HG03103 (cell line): Measurements from ENCODE around the gene DOK5.
"Not testable (repeated sequence)": the region's sequence is repeated elsewhere in the genome, so short reads cannot be mapped to it uniquely, and the experiment has no call there.

Experiments used
- ATAC-seq: cut with Tn5 transposase; IDR thresholded peaks from one replicate; pipeline ENCODE4 v1.9.1; 2021; ENCODE audit warnings: low read depth; ENCODE audit not compliant: unreplicated experiment

The DOK5 gene

DNA sequence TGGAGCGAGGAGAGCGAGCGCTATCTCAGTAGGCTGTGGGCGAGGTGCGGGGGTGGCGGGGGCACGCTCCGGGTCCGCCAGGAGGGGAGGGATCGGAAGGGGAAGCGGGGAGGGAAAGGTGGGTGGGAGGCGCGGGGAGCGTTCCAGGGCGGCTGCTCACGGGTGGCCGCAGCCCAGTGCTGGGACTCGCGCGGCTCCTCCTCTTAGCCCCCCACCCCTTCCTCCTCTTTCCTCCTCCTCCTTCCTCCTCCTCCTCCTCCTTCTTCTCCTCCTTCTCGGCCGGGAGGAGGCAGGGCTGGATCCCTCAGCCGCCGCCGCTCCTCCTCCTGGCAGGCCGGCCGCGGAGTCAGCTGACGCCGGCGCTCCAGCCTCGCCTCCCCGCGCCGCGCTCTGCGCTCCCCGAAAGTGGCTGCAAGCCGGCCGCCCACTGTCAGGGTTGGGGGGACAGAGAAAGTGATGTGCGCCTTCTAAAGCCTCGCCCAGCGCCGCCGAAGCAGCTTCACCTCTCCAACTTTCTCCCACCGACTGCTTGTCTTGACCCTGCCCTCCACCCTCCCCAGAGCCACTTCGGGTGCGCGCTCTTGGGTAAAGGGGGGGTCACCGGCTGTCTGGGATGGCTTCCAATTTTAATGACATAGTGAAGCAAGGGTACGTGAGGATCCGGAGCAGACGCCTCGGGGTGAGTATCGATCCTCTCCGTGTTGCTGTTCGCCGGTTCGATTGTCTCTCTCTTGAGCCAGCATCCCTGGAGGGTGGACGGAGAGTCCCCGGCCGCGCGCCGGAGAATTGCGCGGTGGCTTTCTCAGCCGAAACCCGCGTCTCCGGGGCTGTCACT is at the start of gene DOK5:
Gene DOK5, plus strand, starts transcription at position 260 of the 835 bp plus-strand sequence. Its CDS starts 354 bp downstream, at position 614.
- ATAC-seq: no peak

DNA sequence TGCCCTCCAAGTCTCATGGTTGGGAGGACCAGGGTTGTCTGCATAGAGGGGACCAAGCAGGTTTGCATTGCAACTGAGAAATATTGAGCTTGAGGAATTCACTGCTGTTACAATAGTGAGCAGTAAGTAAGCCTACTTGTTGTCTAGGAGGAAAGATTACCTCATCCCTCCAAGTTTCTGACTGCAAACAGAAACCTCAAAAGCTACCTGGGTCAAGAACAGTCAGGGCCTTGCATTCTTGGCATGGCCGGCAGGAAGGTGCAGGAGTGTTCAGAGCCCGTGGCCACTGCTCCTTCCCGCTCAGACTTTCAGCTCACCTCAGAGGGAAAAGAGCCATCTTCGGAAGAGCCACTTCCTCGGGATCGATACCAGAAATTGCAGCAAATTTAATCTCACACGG is 46.0 kb upstream of the DOK5 start:
- no peak for ATAC-seq

DNA sequence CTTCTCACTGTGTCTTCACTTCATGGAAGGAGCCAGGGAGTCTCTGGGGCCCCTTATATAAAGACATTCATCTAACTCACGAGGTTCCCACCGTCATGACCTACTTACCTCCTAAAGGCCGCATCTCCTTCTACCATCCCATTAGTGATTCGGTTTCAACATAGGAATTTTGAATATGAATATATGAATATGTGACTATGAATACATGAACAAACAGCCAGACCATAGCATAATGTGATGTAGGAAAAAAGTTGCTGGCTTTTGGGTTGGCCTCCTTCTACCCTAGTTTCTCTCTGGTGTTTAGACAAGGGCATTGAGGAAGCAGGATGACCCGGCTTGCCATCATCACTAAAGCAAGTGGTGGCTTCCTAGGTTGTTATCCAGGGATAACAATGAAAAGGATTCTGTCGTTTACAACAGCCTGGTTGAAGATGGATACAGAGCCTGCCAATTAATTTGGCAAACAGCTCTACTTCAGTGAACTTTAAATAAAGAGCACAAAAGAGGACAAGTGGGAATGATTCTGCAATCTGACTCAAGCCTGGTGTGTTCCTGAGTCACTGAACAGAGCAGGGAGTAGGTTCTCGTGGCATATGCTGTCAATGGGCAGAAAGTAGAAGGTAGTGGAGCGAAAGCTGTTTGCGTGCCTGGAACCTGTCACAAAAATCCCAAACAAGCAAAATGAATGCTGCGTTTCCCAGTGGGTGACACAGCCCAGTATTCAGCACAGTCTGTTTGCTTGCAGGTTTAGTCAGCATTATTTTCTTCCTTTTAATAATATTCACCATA is 44.0 kb upstream of the DOK5 start:
- ATAC-seq: no peak

DNA sequence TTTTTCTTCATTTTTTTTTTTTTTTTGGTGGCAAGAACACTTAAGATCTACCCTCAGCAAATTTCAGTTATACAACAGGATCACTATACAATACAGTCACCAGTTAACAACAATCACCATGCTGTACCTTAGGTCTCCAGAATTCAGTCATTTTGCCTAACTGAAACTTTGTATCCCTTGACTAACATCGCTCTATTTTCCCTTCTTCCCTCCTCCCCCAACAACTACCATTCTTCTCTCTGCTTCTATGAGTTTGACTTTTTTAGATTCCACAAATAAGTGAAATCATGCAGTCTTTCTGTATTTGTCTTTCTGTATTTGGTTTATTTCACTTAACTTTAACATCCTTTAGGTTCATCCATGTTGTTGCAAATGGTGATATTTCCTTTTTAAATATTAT is 42.4 kb upstream of the DOK5 start:
- ATAC-seq: no peak

DNA sequence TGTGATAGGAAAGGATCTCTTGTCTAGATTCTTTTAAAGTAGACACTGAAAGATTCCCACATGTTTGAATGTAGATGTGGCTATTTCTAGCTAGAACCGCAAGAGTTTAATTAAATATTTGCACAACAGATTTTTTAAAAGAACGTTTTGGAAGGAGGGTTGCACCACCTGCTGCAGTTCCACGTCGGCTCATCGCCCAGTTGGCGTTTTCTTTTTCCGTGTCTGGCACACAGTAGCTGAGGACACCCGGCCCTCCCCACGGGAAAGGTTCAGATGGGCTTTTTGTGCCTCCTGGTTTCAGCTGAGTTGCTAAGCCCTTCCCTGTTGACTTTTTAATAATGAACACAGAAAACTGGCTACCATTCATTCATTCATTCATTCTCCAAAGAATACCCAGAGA is 41.8 kb upstream of the DOK5 start:
- no peak for ATAC-seq

DNA sequence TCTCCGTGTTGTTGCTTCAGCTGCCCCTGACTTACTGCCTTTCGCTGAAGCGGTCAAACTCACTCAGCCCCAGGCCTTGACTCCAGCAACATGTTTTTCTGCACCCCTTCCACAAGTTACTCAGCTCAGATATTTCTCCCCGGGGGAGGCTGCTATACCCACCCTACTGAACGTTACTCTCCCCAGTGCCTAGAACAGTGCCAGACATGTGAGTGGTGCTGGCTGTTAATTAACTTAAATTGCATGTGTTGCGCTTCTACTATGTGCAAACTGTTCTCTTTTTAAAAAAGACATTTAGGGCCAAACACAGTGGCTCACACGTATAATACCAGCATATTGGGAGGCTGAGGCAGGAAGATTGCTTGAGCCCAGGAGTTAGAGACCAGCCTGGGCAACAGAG is 41.2 kb upstream of the DOK5 start:
- no peak for ATAC-seq

DNA sequence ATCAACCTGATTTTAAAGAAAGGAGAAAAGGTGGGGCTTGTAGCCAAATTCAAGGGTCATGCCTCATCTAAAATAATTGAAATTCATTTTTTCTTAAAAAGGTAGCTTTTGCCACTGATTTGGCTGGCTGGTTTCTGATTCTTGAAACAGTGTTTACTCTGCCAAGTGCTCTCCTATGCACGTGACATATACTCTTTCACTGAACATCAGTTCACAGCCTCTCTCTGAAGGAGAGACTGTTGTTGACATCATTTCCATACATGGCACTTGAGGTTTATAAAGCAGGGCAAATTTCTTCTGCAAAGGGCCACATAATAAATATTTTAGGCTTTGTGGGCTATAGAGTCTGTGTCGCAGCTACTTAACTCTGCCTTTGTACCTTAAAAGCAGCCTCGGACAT is 40.4 kb upstream of the DOK5 start:
- ATAC-seq: no peak

DNA sequence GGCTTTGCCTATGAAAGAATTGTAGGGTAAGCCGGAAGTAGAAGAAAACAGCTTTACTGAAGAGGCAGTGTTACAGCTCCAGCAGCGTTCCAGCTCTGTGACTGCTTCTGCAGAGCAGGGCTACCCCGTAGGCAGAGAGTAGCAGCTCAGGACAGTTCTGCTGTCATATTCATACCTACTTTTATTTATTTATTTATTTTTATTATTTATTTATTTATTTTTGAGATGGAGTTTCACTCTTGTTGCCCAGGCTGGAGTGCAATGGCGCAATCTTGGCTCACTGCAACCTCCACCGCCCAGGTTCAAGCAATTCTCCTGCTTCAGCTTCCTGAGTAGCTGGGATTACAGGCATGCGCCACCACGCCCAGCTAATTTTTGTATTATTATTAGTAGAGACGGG is 39.0 kb upstream of the DOK5 start:
- not testable (repeated sequence) for ATAC-seq

DNA sequence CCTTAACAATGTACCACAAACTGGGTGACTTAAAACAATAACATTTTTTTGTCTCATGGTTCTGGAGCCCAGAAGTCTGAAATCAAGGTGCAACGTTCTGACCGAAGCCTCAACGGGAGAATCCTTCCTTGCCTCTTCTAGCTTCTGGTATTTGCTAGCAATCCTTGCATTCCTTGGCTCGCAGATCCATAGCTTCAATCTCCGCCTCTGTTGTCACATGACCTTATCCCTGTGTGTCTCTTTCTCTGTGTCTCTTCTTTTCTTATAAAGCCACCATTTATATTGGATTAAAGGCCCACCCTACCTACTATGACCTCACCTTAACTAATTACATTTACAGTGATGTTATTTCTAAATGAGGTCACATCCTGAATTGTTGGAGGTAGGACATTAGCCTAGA is 37.2 kb upstream of the DOK5 start:
- ATAC-seq: no peak

DNA sequence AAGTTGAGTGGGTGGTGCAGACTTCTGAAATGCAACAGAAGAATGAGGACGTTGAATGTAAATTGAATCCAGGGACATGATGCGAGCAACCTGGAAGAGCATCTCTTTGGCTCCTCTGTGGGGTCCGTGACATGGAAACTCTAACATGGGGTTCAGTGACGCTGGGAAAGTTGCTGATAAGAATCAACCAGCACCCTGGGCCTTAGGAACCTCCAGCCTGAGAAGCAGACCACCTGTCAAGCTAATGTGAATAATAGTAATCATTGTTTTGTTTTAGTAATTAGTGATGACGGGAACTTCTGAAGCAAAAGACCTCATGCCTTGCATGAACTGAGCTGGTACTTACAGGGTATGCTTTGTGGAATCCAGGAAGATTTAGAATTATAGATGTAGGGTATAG is 25.2 kb upstream of the DOK5 start:
- ATAC-seq: no peak

DNA sequence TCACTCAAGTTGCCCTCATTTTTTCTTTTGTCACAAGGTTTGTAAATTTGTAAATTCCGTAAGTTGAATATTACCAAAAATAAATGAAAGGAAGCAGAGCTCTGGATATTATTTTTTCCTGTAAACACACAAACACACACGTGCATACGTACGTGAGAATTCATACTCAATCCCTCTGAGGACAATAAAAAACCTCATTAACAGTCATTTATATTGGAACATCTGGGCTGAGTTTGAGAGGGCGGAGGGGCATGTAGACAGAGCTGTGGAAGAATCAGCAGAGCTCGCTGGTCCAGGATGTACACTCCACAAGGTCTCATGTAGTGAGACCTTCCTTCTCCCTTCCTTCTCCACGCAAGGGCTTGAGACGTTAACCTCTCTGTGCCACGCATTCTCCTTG is 24.2 kb upstream of the DOK5 start:
- no peak for ATAC-seq

DNA sequence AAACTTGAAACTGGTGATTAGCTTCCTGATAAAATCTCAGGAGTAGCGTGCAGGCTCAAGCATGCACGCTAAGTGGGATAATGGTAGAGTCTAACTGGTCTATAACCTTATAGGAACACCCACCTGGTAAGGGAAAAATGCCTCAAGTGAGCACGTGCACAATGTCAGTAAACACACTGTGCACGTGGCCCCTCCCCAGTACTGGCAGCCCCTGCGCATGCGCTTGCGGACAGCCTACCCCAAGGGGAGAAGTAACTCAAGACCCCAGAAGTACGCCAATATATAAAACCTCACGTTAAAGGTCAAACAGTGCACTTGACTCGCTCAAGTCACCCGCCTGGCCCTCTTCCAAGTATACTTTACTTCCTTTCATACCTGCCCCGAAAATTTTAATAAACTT is 23.1 kb upstream of the DOK5 start:
- no peak for ATAC-seq

DNA sequence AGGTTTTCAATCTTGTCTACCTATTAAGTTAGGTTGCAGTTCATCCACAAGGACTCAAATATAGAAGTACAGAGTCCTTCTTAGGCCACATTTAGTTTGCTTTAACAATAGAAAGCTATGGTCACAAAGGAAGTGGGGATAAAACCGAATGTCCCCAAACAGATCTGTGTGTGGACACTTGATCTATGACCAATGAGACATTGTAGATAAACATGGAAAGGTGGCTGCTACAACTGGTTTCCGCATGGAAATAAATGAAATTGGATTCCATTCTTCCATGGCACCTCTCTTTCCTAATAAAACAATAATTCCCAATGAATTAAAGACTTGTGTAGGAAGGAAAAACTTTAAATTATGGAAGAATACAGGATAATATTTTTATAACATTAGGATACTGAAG is 20.4 kb upstream of the DOK5 start:
- no peak for ATAC-seq

DNA sequence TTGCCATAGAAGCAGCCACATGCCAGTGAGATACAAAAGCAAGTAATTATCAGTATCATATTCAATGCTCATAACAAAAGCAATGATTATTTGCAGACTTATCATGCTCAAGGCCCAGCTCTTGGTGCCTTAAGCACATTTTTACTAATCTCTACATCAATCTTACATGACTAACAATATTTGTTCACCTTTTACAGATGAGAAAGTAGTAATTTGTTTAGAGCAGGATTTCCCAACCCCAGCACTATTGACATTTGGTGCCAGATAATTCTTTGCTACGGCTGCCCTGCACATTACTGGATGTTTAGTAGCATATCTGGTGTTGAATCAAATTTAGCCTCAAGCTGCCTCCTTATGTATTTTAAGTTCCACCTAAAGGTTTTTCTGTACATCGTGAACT is 19.0 kb upstream of the DOK5 start:
- no peak for ATAC-seq

DNA sequence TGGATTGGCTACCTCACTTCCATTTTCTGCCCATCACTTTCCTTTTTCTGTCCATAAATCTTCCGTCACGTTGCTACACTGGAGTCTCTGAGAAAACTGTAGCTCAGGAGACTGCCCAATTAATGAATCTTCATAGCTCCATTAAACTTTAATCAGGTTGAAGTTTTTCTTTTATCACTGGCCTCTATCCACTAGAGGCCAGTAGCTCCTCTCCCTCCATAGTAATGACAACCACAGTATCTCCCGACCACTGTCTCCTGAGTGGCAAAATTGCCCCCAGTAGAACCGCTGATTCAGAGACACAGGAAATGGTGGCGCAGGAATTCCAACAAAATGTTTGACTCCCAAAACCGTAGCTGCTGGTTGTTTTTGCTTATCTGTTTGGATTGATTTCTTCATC is 18.4 kb upstream of the DOK5 start:
- ATAC-seq: no peak

DNA sequence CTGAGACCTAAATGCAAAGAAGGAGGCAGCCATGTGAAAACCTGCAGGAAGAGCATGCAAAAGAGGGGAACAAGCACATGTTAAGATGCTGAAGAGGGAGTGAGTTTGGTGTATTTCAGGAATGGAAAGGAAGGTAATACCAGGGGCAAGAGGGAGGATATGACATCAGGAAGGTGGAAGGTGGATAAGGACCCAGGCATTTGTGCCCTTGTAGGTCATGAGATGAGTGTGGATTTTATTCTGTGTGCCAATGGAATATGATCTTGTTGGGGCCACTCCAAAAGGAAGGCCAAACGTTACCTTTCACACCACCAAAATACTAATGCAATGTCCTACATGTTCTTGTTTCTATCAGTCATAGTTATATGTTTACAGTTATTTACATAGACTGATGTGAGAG is 17.2 kb upstream of the DOK5 start:
- ATAC-seq: no peak

DNA sequence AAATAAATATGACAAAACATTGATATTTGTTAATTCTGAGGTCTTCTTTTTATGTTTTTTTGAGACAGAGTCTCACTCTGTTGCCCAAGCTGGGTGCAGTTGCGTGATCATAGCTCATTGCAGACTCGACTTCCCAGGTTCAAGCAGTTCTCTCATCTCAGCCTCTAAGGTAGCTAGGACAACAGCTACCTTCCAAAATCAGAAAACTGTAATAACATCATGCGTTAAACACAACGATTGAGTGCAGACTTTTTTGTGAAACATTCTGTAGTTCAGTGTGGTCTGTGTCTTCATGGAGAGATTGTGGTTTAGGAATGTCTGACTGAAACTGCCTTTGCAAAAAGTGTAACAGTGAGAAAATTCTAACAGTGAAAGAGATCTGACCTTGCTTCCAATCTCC is 16.1 kb upstream of the DOK5 start:
- ATAC-seq: no peak

DNA sequence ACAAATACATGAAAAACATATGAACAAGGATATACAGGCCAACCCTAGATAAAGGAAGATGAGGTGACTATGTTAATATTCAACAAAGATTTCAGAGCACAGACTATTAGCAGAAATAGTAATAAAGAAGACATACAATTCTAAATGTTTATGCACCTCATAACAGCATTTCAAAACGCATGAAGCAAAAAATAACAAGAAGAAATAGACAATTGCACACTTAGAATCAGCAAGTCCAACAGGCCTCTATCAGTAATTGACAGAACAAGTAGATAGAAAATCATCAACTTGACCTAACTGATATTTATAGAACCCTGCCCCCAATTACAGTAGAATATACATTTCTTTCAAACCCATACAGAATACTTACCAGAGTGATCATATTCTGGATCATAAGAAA is 11.4 kb upstream of the DOK5 start:
- ATAC-seq: no peak

DNA sequence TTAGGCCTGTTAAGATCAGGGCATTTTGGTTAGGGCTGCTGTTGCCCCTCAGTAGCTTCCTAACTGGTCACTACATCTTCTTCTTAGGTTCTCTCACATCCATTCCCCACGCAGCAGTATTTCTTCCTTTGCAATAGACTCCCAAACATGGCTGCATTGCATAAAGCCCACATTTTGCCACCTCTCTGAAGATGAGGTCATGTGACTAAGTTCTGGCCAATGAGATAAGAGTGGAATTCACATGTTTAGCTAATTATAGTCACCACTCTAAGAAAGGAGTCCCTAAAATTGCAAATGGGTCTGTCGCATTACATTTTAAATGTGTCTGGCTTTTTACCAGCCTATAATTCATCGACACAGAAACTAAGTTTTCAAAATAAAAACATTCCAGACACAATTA is 9.3 kb upstream of the DOK5 start:
- no peak for ATAC-seq

DNA sequence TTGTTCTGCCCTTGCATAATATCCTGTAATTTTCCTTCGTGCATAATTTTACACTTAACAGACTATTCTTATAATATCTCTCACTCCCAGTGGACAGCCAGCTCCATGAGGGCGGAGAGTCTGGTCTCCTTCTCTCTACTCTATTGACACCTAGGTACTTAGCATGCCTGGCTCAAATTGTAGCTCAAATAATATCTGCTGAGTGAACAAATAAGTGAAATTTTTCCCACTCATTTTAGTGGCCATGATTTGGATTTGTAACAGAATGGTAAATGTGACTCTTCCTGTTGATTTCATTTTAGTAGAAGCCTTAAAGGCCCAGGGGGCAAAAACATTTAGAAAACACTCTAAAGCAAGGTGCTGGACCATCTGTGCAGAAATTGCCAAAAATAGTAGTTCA is 7.8 kb upstream of the DOK5 start:
- ATAC-seq: no peak

DNA sequence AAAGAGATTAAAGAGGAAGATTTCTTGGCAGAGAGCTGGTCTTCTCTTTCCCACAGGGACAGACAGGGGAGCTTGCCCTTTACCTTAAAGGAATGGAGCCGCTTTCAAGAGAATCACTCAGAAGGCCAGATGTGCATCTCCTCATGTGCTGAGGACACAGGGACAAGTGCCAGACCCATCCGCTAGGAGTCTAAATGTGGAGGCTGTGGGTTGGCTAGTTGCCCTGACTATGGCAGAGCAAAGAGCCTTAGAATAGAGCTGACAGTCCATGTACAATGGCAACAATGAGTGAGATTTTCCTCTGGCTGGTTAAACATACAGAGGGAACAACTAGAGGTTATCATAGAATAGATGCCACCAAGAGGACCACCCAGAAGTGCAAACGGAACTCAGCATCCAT is 7.3 kb upstream of the DOK5 start:
- ATAC-seq: no peak

DNA sequence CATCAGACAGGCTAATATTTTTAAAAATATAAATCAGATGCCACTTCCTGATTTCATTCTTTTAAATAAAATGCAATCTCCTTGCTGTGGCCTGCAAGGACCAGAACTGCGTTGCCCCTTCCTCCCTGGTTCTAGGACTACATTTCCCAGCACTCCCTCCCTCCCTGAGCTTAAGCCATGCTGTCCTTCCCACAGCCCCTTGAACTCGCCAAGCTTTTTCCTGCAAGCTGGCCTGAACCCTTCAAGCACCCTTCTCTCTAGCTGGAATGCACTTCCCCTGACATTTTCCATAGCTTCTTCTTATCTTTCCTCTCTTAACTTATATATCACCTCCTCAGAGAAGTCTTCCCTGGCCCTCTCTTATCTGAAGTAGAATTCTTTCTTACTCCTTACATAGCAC is 6.1 kb upstream of the DOK5 start:
- ATAC-seq: no peak
